Myocyte (in vitro differentiated cells): ENCODE data around the gene TPX2. TPM values are rescaled to one million over a fixed set of nuclear protein-coding genes. Genes with fewer than 3 reads are reported as not detected.
A peak's percentile ranks its signal among the peaks of the same experiment; 100 is the strongest.

Experiments used
- DNase-seq: peaks from one replicate; pipeline ENCODE4 v3.0.0-alpha.2; 2012; ENCODE audit warnings: low read depth
- total RNA-seq: library from RNA; depleted of rRNA; stranded (reverse); fragments of >200 nt; gene quantifications from 2 replicates; pipeline ENCODE4 v1.2.3, GENCODE V29; 2014

TPX2 gene
- total RNA-seq, 1 donor from 2014 or later, result 7.0 TPM

DNA sequence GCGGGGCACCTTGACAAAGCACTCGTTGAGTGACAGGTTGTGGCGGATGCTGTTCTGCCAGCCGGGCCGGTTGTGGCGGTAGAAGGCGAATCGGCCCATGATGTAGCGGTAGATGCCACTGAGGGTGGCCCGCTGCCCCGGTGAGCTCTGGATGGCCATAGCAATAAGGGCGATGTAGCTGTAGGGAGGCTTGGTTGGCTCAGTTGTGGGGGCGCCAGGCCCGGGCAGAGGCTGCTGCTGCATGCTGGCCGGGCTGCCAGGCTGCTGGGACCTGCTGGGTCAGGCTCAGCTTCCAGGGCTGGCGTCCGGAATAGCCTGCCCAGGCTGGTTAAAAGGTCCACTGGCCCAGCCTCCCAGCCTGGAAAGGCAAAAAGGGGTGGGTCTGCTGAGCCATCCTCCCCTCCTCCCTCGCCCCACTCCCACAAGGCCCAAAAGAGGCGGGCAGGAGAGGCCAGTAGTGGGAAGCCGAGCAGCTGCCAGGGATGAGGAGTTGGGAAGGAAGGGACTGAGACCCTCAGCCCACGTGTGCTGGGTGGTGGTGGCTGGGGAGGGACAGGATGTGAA is 106.3 kb downstream of the TPX2 start, which contains the start of gene FOXS1:
TSS of gene FOXS1 (minus strand) at position 305 of the 564 bp plus-strand sequence. CDS start at position 243, 62 bp downstream.
- DNase-seq, result peak; percentile 58

DNA sequence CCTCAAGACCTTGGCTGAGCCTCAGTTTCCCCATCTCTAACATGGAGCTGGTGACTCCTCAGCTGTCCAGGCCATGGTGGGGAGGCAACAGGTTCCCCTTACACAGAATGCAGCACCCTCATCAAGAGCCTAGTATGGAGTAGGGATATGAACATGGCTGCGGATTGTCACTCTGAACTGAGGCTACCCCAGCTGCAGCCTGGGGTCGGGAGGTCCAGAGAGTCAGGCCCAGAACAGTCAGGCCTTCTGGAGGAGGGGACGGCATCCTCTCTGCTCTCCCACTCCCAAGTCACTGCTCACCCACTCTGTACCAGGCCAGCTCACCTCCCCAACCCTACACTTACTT is 107.7 kb downstream of the TPX2 start:
- DNase-seq, result no peak

- DNase-seq, result no peak
These were observed 109.3 kb downstream of the TPX2 start for GRCh38 chr20:31848088-31848999.

- no peak for DNase-seq
These were observed 110.3 kb downstream of the TPX2 start for GRCh38 chr20:31849306-31849930.

Other genes starting within 250 kb of the TPX2 start
- 78.3 and 79.2 TPM in 2 replicates for gene HM13, start 224.8 kb upstream of the TPX2 start, total RNA-seq
- 6.7 and 8.9 TPM in 2 replicates for gene ID1, start 134.0 kb upstream of the TPX2 start, total RNA-seq
- not detected in 2 replicates for gene COX4I2, start 101.4 kb upstream of the TPX2 start, total RNA-seq
- gene BCL2L1, start 16.4 kb upstream of the TPX2 start, total RNA-seq, result 172 and 239 TPM in 2 replicates
- gene MYLK2, start 80.1 kb downstream of the TPX2 start, total RNA-seq, result 0.10 and 0.13 TPM in 2 replicates
- gene FOXS1, start 106.3 kb downstream of the TPX2 start, total RNA-seq, result 0.56 and 0.99 TPM in 2 replicates
- 0.64 and 0.68 TPM in 2 replicates for gene DUSP15, start 131.2 kb downstream of the TPX2 start, total RNA-seq
- gene TTLL9, start 131.3 kb downstream of the TPX2 start, total RNA-seq, result not detected in 2 replicates
- 7.8 and 7.9 TPM in 2 replicates for gene PDRG1, start 212.8 kb downstream of the TPX2 start, total RNA-seq
- gene XKR7, start 228.9 kb downstream of the TPX2 start, total RNA-seq, result not detected in 2 replicates